NCI-H1694 treated with DMSO at 0.1 percent for 48 hours (cell line): ENCODE results near the gene SLC6A2.

Source experiments
- DNase-seq: peaks from one replicate; lab custom pipeline; 2025; lab: John Stamatoyannopoulos, UW

The SLC6A2 gene

GRCh38 chr16:55647798-55648197, 8.0 kb upstream of the SLC6A2 start:
- DNase-seq, result no peak

- no peak for DNase-seq
Observed at GRCh38 chr16:55651841-55652824, 3.7 kb upstream of the SLC6A2 start.

- no peak for DNase-seq
Observed at GRCh38 chr16:55653106-55653505, 2.7 kb upstream of the SLC6A2 start.

- no peak for DNase-seq
Observed at GRCh38 chr16:55655381-55655896, 349 bp upstream of the SLC6A2 start.

- DNase-seq, result no peak
Observed at GRCh38 chr16:55656691-55657092, 904 bp downstream of the SLC6A2 start.

DNA sequence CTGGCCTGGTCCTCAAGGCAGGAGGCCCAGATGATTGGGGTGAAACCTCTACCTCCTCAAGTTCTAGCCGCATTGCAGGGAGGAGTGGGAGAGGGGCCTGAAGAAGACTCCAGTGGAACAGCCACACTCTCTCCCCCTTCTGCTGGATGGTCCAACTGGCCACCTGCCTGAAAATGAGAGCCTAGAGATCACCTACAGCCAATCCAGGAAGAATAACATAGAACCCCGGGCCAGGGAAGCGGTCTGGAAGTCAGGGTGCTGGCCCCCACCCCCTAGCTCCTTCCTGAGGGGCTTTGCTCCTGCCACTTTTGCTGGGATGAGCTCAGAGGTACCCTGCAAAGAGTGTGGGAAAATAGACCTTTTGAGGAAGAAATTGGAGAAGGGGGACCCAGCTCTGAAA, 1.8 kb downstream of the SLC6A2 start:
- DNase-seq, result no peak

GRCh38 chr16:55658898-55659420, 3.2 kb downstream of the SLC6A2 start:
- peak; percentile 78 for DNase-seq

DNA sequence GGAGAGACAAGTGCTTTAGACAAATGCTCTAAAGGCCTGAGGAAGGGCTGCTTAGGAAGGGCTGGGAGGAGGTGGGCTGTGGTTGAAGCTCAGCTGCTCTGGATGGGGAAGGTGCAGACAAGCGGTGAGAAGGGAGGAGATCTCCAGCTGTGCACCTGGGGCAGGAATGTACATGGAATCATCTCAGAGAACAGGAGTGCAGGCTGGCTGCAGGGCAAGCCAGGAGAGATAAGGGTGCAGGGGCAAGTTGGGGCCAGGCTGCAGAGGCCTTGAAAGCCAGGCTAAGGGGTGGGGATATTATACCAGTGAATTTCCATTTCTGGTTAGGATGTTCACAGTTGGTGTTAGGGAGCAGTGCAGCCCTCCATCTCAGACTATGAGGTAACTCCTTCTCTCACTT, 4.2 kb downstream of the SLC6A2 start:
- DNase-seq, result no peak

DNA sequence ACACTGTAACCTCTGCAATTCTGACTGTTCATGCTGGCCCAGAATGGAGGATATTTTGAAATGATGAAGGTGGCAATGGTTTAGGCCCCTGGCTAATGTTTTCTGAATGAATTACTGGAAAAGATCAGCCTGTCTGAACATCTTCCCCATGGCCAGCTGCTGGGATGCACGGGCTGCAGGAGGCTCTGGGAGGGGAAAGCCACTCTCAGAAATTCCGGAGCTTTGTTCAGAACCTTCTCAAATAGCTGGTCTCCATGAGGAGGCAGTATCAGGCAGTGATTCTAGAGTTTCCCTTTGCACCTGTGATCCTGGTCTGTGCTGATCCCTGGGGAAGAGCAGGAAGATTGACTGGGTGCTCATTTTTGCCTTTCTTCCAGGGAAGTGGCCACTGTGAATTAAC, 5.0 kb downstream of the SLC6A2 start:
- DNase-seq, result no peak

DNA sequence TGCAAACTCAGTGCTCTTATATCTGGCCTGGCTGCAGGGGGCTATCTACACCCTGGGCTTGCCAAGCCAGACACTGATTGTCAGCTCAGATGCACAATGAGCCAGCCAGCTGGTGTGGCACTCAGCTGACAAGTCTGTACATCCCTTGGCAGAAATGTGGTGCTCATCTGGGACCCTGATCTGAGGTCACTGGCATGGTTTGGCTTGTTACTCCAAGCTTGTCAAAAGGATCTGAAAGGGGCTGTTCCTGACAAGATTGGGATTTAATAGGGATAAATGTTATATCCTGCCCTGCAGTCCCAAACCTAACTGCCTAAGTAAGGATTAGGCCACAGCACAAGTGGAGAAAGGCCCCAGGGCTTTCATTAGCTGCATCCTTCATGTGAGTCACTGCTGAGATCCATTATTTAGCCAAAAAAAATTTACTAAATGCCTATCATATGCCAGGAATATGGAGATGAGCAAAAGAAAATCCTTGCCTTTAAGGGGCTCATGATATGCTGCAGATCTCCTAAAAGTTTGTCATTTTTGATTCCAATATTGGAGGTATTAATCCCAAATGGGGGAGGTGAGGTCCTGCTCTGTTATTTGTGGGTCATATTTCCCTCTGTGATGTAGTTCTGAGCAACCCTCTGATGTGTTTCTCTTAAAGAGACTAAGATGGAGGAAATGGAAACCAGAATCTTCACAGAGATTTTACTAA, 6.3 kb downstream of the SLC6A2 start:
- DNase-seq, result peak; percentile 64

DNA sequence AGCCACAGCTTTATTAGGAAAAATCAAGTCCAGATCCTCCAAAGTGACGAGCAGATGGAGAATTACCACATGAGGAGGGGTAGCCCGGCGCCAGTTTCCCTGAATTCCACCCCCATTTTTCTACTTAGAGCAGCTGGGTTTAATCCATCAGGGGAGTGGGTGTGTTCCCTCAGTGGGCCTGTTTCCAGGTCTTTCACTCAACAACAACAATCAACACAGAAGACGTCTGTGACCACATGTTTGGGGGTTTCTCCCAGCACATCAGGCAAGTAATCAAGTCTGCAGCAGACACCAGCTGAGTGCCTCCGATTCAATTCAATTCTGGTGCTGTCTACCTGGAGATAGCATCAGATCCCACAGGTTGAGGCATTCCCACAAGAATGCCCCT, 6.8 kb downstream of the SLC6A2 start:
- DNase-seq, result peak; percentile 67

GRCh38 chr16:55663225-55663624, 7.4 kb downstream of the SLC6A2 start:
- DNase-seq, result no peak

GRCh38 chr16:55663765-55664677, 8.2 kb downstream of the SLC6A2 start:
- no peak for DNase-seq

- no peak for DNase-seq
Observed at GRCh38 chr16:55664786-55665407, 9.1 kb downstream of the SLC6A2 start.

DNA sequence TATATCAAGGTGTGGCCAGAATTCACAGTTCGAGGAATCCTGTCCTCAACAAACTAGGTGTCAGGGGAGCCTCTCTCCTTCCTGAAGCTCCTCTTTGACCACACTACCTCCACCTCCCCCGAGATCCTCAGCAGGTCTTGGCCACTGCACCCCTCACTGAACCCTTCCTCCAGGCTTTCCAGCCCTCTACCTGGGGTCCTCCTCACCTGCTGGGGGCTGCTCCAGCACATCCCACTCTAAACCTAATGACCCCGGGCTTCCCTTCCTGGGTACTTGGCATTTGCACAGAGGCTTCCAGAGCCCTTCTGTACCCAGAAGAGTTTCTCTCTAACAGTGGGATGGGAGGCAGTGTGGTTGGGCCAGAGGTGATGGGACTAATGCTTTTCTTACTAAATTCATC, 9.7 kb downstream of the SLC6A2 start:
- no peak for DNase-seq

- DNase-seq, result no peak
Observed at GRCh38 chr16:55666012-55666411, 10.2 kb downstream of the SLC6A2 start.

DNA sequence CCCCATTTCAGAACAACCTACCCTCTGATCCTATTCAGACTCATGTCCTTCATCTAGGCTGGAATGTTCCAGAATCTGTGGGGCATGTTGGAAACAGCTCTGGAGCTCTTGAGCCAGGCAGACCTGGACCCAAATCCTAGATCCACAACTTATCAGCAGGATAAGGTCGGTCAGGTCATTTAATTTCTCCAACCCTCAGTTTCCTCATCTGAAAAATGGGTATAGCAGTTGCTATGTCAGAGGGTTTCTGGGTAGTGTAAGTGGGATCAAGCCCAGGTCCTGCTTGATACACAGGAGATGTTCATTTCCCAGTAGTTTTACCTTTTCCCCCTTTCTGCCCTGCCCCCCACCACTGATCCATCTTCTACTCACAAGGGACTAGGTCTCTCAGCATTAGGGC, 12.0 kb downstream of the SLC6A2 start:
- no peak for DNase-seq

GRCh38 chr16:55668340-55669281, 12.8 kb downstream of the SLC6A2 start:
- DNase-seq, result no peak

DNA sequence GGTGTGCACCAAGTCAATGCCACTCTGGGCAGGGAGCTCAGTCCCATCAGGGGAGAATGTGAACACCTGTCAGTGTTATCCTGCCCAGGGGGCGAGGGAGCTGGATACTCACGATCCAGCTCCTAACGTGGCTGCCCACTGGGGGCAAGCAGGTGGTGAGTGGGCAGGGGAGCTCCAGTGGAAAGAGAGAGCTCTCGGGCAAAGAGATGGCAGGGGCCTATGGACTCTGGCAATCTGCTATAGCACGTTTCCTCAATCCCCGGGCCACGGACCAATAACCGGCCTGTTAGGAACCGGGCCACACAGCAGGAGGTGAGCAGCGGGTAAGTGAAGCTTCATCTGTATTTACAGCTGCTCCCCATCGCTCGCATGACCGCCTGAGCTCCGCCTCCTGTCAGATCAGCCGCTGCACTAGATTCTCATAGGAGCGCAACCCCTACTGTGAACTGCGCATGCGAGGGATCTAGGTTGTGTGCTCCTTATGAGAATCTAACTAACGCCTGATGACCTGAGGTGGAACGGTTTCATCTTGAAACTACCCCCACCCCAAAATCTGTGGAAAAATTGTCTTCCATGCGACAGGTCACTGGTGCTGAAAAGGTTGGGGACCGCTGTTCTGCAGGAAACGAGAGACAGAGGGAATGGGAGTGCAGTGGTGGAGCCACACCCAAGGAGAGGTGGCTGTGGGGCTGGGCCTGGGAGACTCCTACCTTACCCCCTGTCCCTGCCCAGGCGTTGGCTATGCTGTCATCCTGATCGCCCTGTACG, 15.6 kb downstream of the SLC6A2 start:
- no peak for DNase-seq

DNA sequence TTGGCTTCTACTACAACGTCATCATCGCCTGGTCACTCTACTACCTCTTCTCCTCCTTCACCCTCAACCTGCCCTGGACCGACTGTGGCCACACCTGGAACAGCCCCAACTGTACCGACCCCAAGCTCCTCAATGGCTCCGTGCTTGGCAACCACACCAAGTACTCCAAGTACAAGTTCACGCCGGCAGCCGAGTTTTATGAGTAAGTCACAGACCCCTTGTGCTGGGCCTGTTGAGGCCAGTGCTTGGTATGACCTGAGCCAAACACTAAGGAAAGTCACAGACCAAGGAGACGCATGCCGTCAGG, 16.1 kb downstream of the SLC6A2 start:
- DNase-seq, result no peak
